Mesenchymal stem cell (in vitro differentiated cells and primary cell): ENCODE measurements around the gene EFNA1.

ENCODE experiments used
- DNase-seq: peaks from one replicate; pipeline ENCODE4 v3.0.0-alpha.2; 2013
- H2AFZ ChIP-seq: one replicate; pipeline ENCODE4 v1.6.1; 2013; ENCODE audit warnings: low read depth, mild to moderate bottlenecking, control low read depth, inconsistent platforms, low read length, moderate library complexity
- H2AK5ac ChIP-seq: 2 replicates; pipeline ENCODE4 v1.6.1; 2013; ENCODE audit warnings: low read length, moderate library complexity, mild to moderate bottlenecking, inconsistent platforms; ENCODE audit not compliant: severe bottlenecking
- H2BK120ac ChIP-seq: one replicate; pipeline ENCODE4 v1.6.1; 2013; ENCODE audit warnings: low read depth, mild to moderate bottlenecking, inconsistent platforms, low read length, moderate library complexity
- H2BK12ac ChIP-seq, 2 experiments: one replicate each; pipeline ENCODE4 v1.6.1; 2013; ENCODE audit warnings: inconsistent platforms in 2 of 2, low read length in 2 of 2, mild to moderate bottlenecking in 2 of 2, moderate library complexity in 2 of 2, control low read depth in 1 of 2
- H2BK15ac ChIP-seq: one replicate; pipeline ENCODE4 v1.6.1; 2013; ENCODE audit warnings: mild to moderate bottlenecking, low read depth, inconsistent platforms; ENCODE audit not compliant: poor library complexity, severe bottlenecking
- H2BK5ac ChIP-seq: 2 replicates; pipeline ENCODE4 v1.6.1; 2013; ENCODE audit warnings: low read depth, mild to moderate bottlenecking, low read length, control low read depth, inconsistent platforms; ENCODE audit not compliant: poor library complexity, severe bottlenecking
- H3K14ac ChIP-seq, 2 experiments: one replicate each; pipeline ENCODE4 v1.6.1; 2013; ENCODE audit warnings: inconsistent platforms in 2 of 2, low read length in 2 of 2, control low read depth in 1 of 2, mild to moderate bottlenecking in 1 of 2, moderate library complexity in 1 of 2
- H3K18ac ChIP-seq, 2 experiments: one replicate each; pipeline ENCODE4 v1.6.1; 2013; ENCODE audit warnings: inconsistent platforms in 2 of 2, low read length in 2 of 2, control low read depth in 1 of 2, low read depth in 1 of 2, mild to moderate bottlenecking in 1 of 2
- H3K23ac ChIP-seq, 2 experiments: one replicate each; pipeline ENCODE4 v1.6.1; 2013; ENCODE audit warnings: inconsistent platforms in 2 of 2, low read length in 2 of 2, mild to moderate bottlenecking in 2 of 2, moderate library complexity in 2 of 2, control low read depth in 1 of 2
- H3K27ac ChIP-seq: 2 replicates; pipeline ENCODE4 v1.5.1; 2013; ENCODE audit warnings: mild to moderate bottlenecking, moderate library complexity, low read length, control low read depth, inconsistent platforms; ENCODE audit not compliant: poor library complexity, severe bottlenecking
- H3K27me3 ChIP-seq, 2 experiments: 2 replicates each; pipeline versions ENCODE4 v1.6.1 to v1.7.0; 2013; ENCODE audit warnings: low read length in 2 of 2, mild to moderate bottlenecking in 2 of 2, moderate library complexity in 2 of 2, control low read depth in 1 of 2, inconsistent platforms in 1 of 2; ENCODE audit not compliant: control insufficient read depth in 1 of 2, insufficient read depth in 1 of 2
- H3K36me3 ChIP-seq, 2 experiments: 2 replicates each; pipeline versions ENCODE4 v1.6.1 to v1.7.0; 2013; ENCODE audit warnings: low read length in 2 of 2, control low read depth in 1 of 2, inconsistent platforms in 1 of 2, low read depth in 1 of 2, mild to moderate bottlenecking in 1 of 2; ENCODE audit not compliant: insufficient read depth in 2 of 2, control insufficient read depth in 1 of 2
- H3K4ac ChIP-seq, 2 experiments: one replicate each; pipeline ENCODE4 v1.6.1; 2013; ENCODE audit warnings: inconsistent platforms in 2 of 2, low read length in 2 of 2, mild to moderate bottlenecking in 2 of 2, moderate library complexity in 2 of 2, control low read depth in 1 of 2, low read depth in 1 of 2
- H3K4me1 ChIP-seq: 2 replicates; pipeline ENCODE4 v1.6.1; 2013; ENCODE audit warnings: low read depth, low read length, control low read depth; ENCODE audit not compliant: control insufficient read depth, insufficient read depth
- H3K4me2 ChIP-seq: 2 replicates; pipeline ENCODE4 v1.6.1; 2013; ENCODE audit warnings: low read length, mild to moderate bottlenecking, inconsistent platforms; ENCODE audit not compliant: poor library complexity, severe bottlenecking
- H3K4me3 ChIP-seq, 2 experiments: 2 replicates each; pipeline versions ENCODE4 v1.5.1 to v1.7.0; 2013; ENCODE audit warnings: low read length in 2 of 2, mild to moderate bottlenecking in 2 of 2, control low read depth in 1 of 2, low read depth in 1 of 2; ENCODE audit not compliant: insufficient read depth in 1 of 2
- H3K79me1 ChIP-seq: replicated peaks from 2 replicates; pipeline ENCODE4 v1.6.1; 2013; ENCODE audit warnings: mild to moderate bottlenecking, control low read depth, low read length, inconsistent platforms; ENCODE audit not compliant: poor library complexity, severe bottlenecking
- H3K9ac ChIP-seq: 2 replicates; pipeline ENCODE4 v1.7.0; 2013; ENCODE audit warnings: mild to moderate bottlenecking, low read length, moderate library complexity
- H3K9me3 ChIP-seq: 2 replicates; pipeline ENCODE4 v1.7.0; 2013; ENCODE audit warnings: mild to moderate bottlenecking, low read length; ENCODE audit not compliant: control insufficient read depth
- H4K8ac ChIP-seq: one replicate; pipeline ENCODE4 v1.6.1; 2013; ENCODE audit warnings: inconsistent platforms, mild to moderate bottlenecking, low read length, moderate library complexity
- H4K91ac ChIP-seq: one replicate; pipeline ENCODE4 v1.6.1; 2013; ENCODE audit warnings: mild to moderate bottlenecking, low read length, inconsistent platforms
- WGBS: methylation state at CpG from one replicate; pipeline ENCODE4 v1.1.7; 2013; ENCODE audit warnings: mixed read lengths; 5-methylcytosine and 5-hydroxymethylcytosine counted together

Gene EFNA1

DNA sequence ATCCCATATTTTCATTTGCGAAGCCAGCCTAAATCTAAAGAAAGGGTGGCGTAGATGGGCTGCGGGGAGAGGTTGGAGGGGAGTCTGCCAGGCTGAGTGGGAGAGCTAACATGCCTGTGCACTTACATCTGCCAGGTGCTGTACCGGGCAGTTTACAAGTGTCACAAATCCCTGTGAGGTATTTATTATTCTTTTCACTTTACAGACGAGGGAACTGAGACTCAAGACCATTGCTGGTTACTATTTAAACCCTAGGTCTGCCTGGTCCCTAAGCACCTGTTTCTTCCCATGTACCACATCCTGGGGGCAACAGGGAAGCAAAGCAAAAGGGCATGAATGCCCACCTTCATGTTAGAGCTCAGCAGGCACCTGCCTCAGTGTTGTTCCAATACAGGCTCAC, 19.4 kb upstream of the EFNA1 start:
- Histone ChIP-seq H3K4me1 (no peaks in the 10 kb centered on the region), H4K8ac (no peak overlapping the region), H2BK15ac (no peak overlapping the region), H2BK12ac (no peak overlapping the region), H3K27me3 (peaks cover 38 to 55% of the 10 kb centered on the region in 2 experiments), H3K23ac (no peak overlapping the region), H3K18ac (no peak overlapping the region), H2BK5ac (no peak overlapping the region), H4K91ac (no peak overlapping the region), H2BK120ac (no peak overlapping the region), H3K27ac (no peak overlapping the region), H3K14ac (no peak overlapping the region), H3K79me1 (no peaks in the 10 kb centered on the region), H2AK5ac (no peak overlapping the region), H3K4me2 (no peak overlapping the region), H2AFZ (no peak overlapping the region), H3K36me3 (no peaks in the 10 kb centered on the region), H3K9ac (no peak overlapping the region), H3K4me3 (no peak overlapping the region), H3K4ac (no peak overlapping the region), H3K9me3 (no peaks in the 10 kb centered on the region)
- DNase-seq, result no peak
- WGBS, result 87% methylated on average over 5 of the region's 5 CpGs

DNA sequence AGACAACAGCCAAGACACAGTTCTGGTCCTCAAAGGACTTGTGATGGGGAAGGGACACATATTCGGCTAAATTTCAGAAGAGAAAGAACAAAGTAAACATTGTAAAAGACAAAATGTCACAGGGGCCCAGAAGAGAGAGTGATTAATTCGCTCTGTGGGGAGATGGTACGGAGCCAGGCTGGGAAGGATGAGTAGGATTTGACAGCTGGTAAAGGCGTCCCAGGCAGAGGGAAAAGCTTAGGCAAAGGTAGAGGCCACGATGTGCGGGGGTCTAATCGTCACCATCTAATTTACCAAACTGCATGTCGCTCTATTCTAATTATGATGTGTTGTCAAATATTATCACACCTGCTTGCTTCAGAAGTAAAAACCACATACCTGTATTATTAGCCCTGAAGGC, 17.3 kb upstream of the EFNA1 start:
- no peak overlapping the region for H3K27ac ChIP-seq
- H4K91ac ChIP-seq, result no peak overlapping the region
- H3K36me3 ChIP-seq, result no peaks in the 10 kb centered on the region
- H2BK5ac ChIP-seq, result no peak overlapping the region
- H3K4ac ChIP-seq, result no peak overlapping the region
- H3K4me3 ChIP-seq, result no peak overlapping the region
- no peak overlapping the region for H2AK5ac ChIP-seq
- H3K79me1 ChIP-seq, result no peaks in the 10 kb centered on the region
- H3K27me3 ChIP-seq, result peaks cover 31 to 51% of the 10 kb centered on the region in 2 experiments
- H3K23ac ChIP-seq, result no peak overlapping the region
- WGBS, result 88% methylated on average over 6 of the region's 8 CpGs
- no peaks in the 10 kb centered on the region for H3K9me3 ChIP-seq
- H3K4me2 ChIP-seq, result no peak overlapping the region
- no peak overlapping the region for H2AFZ ChIP-seq
- H2BK120ac ChIP-seq, result no peak overlapping the region
- no peak overlapping the region for H4K8ac ChIP-seq
- DNase-seq, result no peak
- H3K4me1 ChIP-seq, result no peaks in the 10 kb centered on the region
- H3K14ac ChIP-seq, result no peak overlapping the region
- H2BK15ac ChIP-seq, result no peak overlapping the region
- no peak overlapping the region for H2BK12ac ChIP-seq
- no peak overlapping the region for H3K18ac ChIP-seq
- no peak overlapping the region for H3K9ac ChIP-seq

DNA sequence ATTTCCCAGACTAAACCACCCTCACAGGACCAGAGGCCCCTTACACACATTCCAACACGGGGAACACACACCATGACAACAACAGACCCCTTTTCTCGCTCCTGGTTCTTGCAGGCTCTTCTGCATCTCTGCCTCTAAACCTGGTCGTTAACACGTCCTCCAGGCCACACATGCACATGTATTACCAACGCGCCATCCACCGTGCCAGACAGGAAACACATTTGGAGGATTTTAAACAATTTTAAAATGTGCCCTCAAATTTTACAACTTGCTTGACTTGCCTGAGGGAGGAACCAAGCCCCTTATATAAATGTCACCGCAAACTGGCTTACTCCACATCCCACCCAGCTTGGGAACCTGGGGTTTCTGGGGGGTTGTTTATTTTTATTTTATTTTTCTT, 16.9 kb upstream of the EFNA1 start:
- Histone ChIP-seq H3K4me1 (no peaks in the 10 kb centered on the region), H3K79me1 (no peaks in the 10 kb centered on the region), H2BK12ac (no peak overlapping the region), H3K4me2 (no peak overlapping the region), H3K27me3 (peaks cover 26 to 49% of the 10 kb centered on the region in 2 experiments), H2AFZ (no peak overlapping the region), H3K9me3 (no peaks in the 10 kb centered on the region), H3K27ac (no peak overlapping the region), H3K9ac (no peak overlapping the region), H3K36me3 (no peaks in the 10 kb centered on the region), H3K4ac (no peak overlapping the region), H2BK5ac (no peak overlapping the region), H3K18ac (no peak overlapping the region), H2BK120ac (no peak overlapping the region), H2AK5ac (no peak overlapping the region), H4K91ac (no peak overlapping the region), H4K8ac (no peak overlapping the region), H3K23ac (no peak overlapping the region), H2BK15ac (no peak overlapping the region), H3K4me3 (no peak overlapping the region), H3K14ac (no peak overlapping the region)
- DNase-seq, result no peak
- WGBS, result 73% methylated on average over 7 of the region's 8 CpGs

DNA sequence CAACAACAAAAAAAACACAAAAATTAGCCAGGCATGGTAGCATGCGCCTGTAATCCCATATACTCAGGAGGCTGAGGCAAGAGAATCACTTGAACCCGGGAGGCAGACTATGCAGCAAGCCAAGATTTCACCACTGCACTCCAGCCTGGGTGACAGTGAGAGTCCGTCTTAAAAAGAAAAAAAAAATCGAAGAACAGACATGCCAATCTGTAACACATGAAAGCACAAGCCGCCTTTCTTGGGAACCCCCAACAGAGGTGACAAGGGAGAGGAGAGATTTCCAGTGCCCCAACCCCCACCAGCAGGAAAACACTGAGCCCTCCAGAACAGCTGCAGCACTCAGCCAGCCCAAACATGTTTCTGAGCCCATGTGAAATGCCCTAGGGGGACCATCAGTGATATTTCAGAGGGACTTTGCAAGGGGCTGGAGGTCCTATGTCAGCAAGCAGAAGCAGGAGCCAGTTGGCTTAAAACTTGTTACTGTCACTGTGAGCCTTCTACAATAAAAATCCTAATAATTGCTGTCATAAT, 14.2 kb upstream of the EFNA1 start:
- Histone ChIP-seq H3K23ac (no peak overlapping the region), H2BK15ac (no peak overlapping the region), H3K27ac (no peak overlapping the region), H3K4me2 (no peak overlapping the region), H3K9me3 (no peaks in the 10 kb centered on the region), H3K36me3 (no peaks in the 10 kb centered on the region), H3K4me1 (no peaks in the 10 kb centered on the region), H3K18ac (no peak overlapping the region), H3K9ac (no peak overlapping the region), H3K4me3 (no peak overlapping the region), H2BK12ac (no peak overlapping the region), H4K8ac (no peak overlapping the region), H4K91ac (no peak overlapping the region), H2BK5ac (no peak overlapping the region), H3K79me1 (no peaks in the 10 kb centered on the region), H3K4ac (no peak overlapping the region), H2AK5ac (no peak overlapping the region), H3K14ac (no peak overlapping the region), H3K27me3 (peaks cover 21 to 47% of the 10 kb centered on the region in 2 experiments), H2AFZ (no peak overlapping the region), H2BK120ac (no peak overlapping the region)
- WGBS, result 75% methylated on average over 4 of the region's 5 CpGs
- no peak for DNase-seq
